Measurements from ENCODE around the gene CRELD2. TPM values are rescaled to one million over a fixed set of nuclear protein-coding genes. Genes with fewer than 3 reads are reported as not detected.

CRELD2 gene
- total and polyA plus RNA-seq, 2 experiments from 2014 or later, result 35.7 to 47.7 TPM

DNA sequence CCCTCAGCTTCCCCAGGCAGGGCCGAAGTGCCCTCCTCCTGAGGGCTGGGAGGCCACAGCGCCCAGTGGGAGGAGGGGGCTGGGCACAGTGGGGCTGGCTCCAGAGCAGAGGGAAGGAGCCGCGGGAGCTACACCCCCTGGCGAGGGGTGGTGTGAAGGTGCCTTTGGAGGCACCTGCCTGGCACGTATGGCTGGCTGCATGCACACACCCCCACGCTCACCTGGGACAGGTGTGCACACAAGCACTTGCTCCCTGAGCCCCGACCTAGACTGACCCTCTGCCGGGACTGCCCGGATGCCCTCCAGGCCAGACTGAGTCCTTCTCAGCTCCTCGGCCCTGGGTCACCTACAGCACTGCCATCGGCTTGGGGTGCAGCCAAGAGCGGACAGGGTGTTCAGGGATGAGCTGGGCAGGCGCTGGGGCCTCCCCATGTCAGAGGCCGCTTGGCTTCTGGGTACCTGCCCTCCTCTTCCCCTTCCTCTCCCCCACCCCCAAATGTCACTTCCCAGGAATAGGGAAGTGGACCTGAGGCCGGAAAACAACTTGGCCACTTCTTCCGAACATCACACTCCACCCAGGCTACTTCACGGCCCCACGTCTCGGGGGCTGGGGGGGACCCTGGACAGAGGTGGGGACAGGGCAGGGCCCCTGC, 34.7 kb downstream of the CRELD2 start:
- Histone ChIP-seq H4K20me1 (replicated peaks; ENCODE audit: insufficient read depth) (no peaks in the 10 kb centered on the region), H3K27ac (ENCODE audit: low read depth) (no peak overlapping the region), H3K9me2 (ENCODE audit: insufficient read depth) (no peaks in the 10 kb centered on the region), H3K36me3 (ENCODE audit: insufficient read depth) (no peaks in the 10 kb centered on the region), H3K4me1 (ENCODE audit: insufficient read depth) (no peaks in the 10 kb centered on the region), H3K4me2 (no peak overlapping the region), H3K27me3 (ENCODE audit: insufficient read depth) (no peaks in the 10 kb centered on the region), H3F3A (replicated peaks; ENCODE audit: low read depth) (no peaks in the 10 kb centered on the region), H3K79me2 (replicated peaks; ENCODE audit: insufficient read depth) (no peaks in the 10 kb centered on the region), H3K4me3 (no peak overlapping the region), H2AFZ (no peak overlapping the region)
- H3K27me3 Mint-ChIP-seq (ENCODE audit: insufficient read depth, low read depth, poor library complexity), result peaks cover 5% of the 10 kb centered on the region
- H3K9me3 Mint-ChIP-seq, result no peaks in the 10 kb centered on the region
- peaks cover 4% of the 10 kb centered on the region; the same call in 2 of the 3 replicates for H3K4me1 Mint-ChIP-seq
- no peak overlapping the region for H3K27ac Mint-ChIP-seq
- no peaks in the 10 kb centered on the region for H3K36me3 Mint-ChIP-seq (ENCODE audit: low read depth)
- DNase-seq (ENCODE audit: low spot score), result no peak
- no peak overlapping the region for H3K4me3 Mint-ChIP-seq
- ATAC-seq, result no peak
- TF ChIP-seq, protein P1, sequence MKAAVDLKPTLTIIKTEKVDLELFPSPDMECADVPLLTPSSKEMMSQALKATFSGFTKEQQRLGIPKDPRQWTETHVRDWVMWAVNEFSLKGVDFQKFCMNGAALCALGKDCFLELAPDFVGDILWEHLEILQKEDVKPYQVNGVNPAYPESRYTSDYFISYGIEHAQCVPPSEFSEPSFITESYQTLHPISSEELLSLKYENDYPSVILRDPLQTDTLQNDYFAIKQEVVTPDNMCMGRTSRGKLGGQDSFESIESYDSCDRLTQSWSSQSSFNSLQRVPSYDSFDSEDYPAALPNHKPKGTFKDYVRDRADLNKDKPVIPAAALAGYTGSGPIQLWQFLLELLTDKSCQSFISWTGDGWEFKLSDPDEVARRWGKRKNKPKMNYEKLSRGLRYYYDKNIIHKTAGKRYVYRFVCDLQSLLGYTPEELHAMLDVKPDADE (IDR thresholded peaks at IDR 0.05), result no peak
- no peak for TF ChIP-seq STAT1 (IDR thresholded peaks at IDR 0.05; ENCODE audit: unreplicated experiment)
- TF ChIP-seq ZNF114 (CRISPR knock-in tag; IDR thresholded peaks at IDR 0.05), result no peak
- TF ChIP-seq, protein P2, sequence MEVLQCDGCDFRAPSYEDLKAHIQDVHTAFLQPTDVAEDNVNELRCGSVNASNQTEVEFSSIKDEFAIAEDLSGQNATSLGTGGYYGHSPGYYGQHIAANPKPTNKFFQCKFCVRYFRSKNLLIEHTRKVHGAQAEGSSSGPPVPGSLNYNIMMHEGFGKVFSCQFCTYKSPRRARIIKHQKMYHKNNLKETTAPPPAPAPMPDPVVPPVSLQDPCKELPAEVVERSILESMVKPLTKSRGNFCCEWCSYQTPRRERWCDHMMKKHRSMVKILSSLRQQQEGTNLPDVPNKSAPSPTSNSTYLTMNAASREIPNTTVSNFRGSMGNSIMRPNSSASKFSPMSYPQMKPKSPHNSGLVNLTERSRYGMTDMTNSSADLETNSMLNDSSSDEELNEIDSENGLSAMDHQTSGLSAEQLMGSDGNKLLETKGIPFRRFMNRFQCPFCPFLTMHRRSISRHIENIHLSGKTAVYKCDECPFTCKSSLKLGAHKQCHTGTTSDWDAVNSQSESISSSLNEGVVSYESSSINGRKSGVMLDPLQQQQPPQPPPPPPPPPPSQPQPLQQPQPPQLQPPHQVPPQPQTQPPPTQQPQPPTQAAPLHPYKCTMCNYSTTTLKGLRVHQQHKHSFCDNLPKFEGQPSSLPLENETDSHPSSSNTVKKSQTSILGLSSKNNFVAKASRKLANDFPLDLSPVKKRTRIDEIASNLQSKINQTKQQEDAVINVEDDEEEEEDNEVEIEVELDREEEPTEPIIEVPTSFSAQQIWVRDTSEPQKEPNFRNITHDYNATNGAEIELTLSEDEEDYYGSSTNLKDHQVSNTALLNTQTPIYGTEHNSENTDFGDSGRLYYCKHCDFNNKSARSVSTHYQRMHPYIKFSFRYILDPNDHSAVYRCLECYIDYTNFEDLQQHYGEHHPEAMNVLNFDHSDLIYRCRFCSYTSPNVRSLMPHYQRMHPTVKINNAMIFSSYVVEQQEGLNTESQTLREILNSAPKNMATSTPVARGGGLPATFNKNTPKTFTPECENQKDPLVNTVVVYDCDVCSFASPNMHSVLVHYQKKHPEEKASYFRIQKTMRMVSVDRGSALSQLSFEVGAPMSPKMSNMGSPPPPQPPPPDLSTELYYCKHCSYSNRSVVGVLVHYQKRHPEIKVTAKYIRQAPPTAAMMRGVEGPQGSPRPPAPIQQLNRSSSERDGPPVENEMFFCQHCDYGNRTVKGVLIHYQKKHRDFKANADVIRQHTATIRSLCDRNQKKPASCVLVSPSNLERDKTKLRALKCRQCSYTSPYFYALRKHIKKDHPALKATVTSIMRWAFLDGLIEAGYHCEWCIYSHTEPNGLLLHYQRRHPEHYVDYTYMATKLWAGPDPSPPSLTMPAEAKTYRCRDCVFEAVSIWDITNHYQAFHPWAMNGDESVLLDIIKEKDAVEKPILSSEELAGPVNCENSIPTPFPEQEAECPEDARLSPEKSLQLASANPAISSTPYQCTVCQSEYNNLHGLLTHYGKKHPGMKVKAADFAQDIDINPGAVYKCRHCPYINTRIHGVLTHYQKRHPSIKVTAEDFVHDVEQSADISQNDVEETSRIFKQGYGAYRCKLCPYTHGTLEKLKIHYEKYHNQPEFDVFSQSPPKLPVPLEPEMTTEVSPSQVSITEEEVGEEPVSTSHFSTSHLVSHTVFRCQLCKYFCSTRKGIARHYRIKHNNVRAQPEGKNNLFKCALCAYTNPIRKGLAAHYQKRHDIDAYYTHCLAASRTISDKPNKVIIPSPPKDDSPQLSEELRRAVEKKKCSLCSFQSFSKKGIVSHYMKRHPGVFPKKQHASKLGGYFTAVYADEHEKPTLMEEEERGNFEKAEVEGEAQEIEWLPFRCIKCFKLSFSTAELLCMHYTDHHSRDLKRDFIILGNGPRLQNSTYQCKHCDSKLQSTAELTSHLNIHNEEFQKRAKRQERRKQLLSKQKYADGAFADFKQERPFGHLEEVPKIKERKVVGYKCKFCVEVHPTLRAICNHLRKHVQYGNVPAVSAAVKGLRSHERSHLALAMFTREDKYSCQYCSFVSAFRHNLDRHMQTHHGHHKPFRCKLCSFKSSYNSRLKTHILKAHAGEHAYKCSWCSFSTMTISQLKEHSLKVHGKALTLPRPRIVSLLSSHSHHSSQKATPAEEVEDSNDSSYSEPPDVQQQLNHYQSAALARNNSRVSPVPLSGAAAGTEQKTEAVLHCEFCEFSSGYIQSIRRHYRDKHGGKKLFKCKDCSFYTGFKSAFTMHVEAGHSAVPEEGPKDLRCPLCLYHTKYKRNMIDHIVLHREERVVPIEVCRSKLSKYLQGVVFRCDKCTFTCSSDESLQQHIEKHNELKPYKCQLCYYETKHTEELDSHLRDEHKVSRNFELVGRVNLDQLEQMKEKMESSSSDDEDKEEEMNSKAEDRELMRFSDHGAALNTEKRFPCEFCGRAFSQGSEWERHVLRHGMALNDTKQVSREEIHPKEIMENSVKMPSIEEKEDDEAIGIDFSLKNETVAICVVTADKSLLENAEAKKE (CRISPR knock-in tag; IDR thresholded peaks at IDR 0.05), result no peak
- TF ChIP-seq POLR2AphosphoS5 (IDR thresholded peaks at IDR 0.05; ENCODE audit: low read depth), result no peak
- TF ChIP-seq CREB1 (CRISPR knock-in tag; IDR thresholded peaks at IDR 0.05; ENCODE audit: low read depth), result no peak

Data from GM23338 (cell line).